Measurements from ENCODE around the gene PIGR. TPM values are rescaled to one million over a fixed set of nuclear protein-coding genes. Genes with fewer than 3 reads are reported as not detected.

PIGR gene
- total RNA-seq, 1 experiment from 2014 or later = not detected

- ChIA-PET CTCF (interaction anchor here (0.6 kb wide), 1 partner anchor 24 kb away, joined by 3 read pairs; no protein-coding TSS in a partner anchor), POLR2A (ENCODE audit: unreplicated experiment) (no interaction called here)
- Histone ChIP-seq H3K9me2 (replicated peaks; ENCODE audit: low read length) (no peaks in the 10 kb centered on the region), H2AFZ (ENCODE audit: low read length) (no peak overlapping the region), H3K4me2 (ENCODE audit: low read length) (no peak overlapping the region), H3K79me2 (ENCODE audit: low read length) (no peaks in the 10 kb centered on the region), H3K4me1 (ENCODE audit: insufficient read depth, low read length) (no peaks in the 10 kb centered on the region), H3K9me3 (ENCODE audit: low read length) (no peaks in the 10 kb centered on the region), H3F3A (ENCODE audit: low read length, unreplicated experiment) (no peaks in the 10 kb centered on the region), H3K4me3 (ENCODE audit: low read length) (no peak overlapping the region), H3K27ac (ENCODE audit: low read length) (no peak overlapping the region), H4K20me1 (ENCODE audit: low read length) (no peaks in the 10 kb centered on the region), H3K27me3 (ENCODE audit: low read length) (no peaks in the 10 kb centered on the region), H3K36me3 (ENCODE audit: low read depth, low read length) (no peaks in the 10 kb centered on the region), H3K9ac (ENCODE audit: low read length) (no peak overlapping the region)
- TF ChIP-seq EZH2 (IDR thresholded peaks at IDR 0.05; ENCODE audit: low read length, unreplicated experiment) (no peak), EZH2phosphoT487 (IDR thresholded peaks at IDR 0.05; ENCODE audit: borderline replicate concordance, low read length) (no peak), CTCF (conservative IDR thresholded peaks at IDR 0.05; ENCODE audit: low read depth, low read length) (no peak)
- DNase-seq (no peak), ATAC-seq (no peak)
- BruUV-seq (replicated peaks) = no TSS peak
- intact Hi-C loops (cut with micrococcal nuclease) = no loop called here
Observed at GRCh38 chr1:206958144-206958543, 11.9 kb upstream of the PIGR start.

DNA sequence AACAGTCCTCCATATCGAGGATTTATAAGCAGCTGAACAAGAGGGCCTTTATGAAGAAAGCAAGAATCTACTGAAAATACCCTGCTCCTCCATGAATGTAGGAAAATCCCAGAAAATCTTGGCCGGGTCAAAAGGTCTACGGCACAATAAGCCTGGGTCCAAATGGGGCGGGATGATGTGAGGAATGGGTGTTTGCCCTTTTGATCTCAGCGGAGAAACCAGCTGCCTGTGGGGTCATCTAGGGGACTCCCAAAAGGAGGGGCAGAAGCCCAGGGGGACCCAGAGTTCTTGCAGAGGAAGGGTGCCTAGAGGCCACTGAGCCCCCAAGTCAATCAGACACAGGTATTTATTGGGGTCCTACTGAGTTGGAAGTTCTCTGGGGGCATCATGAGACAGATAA, 11.4 kb upstream of the PIGR start:
- ChIA-PET CTCF (interaction anchor here (0.6 kb wide), 1 partner anchor 25 kb away, joined by 3 read pairs; no protein-coding TSS in a partner anchor), POLR2A (ENCODE audit: unreplicated experiment) (no interaction called here)
- H3K27me3 ChIP-seq (ENCODE audit: low read length) = no peaks in the 10 kb centered on the region
- no peaks in the 10 kb centered on the region for H3K36me3 ChIP-seq (ENCODE audit: low read depth, low read length)
- DNase-seq (no peak), ATAC-seq (no peak)
- no peaks in the 10 kb centered on the region for H3K4me1 ChIP-seq (ENCODE audit: insufficient read depth, low read length)
- H3K27ac ChIP-seq (ENCODE audit: low read length) = no peak overlapping the region
- BruUV-seq (replicated peaks) = no TSS peak
- no peaks in the 10 kb centered on the region for H3K9me2 ChIP-seq (replicated peaks; ENCODE audit: low read length)
- H3K4me2 ChIP-seq (ENCODE audit: low read length) = no peak overlapping the region
- no peak overlapping the region for H3K9ac ChIP-seq (ENCODE audit: low read length)
- H3F3A ChIP-seq (ENCODE audit: low read length, unreplicated experiment) = no peaks in the 10 kb centered on the region
- no peaks in the 10 kb centered on the region for H3K79me2 ChIP-seq (ENCODE audit: low read length)
- no peaks in the 10 kb centered on the region for H3K9me3 ChIP-seq (ENCODE audit: low read length)
- no peak overlapping the region for H2AFZ ChIP-seq (ENCODE audit: low read length)
- TF ChIP-seq EZH2phosphoT487 (IDR thresholded peaks at IDR 0.05; ENCODE audit: borderline replicate concordance, low read length) (no peak), EZH2 (IDR thresholded peaks at IDR 0.05; ENCODE audit: low read length, unreplicated experiment) (no peak), CTCF (conservative IDR thresholded peaks at IDR 0.05; ENCODE audit: low read depth, low read length) (no peak)
- intact Hi-C loops (cut with micrococcal nuclease) = no loop called here
- H4K20me1 ChIP-seq (ENCODE audit: low read length) = no peaks in the 10 kb centered on the region
- no peak overlapping the region for H3K4me3 ChIP-seq (ENCODE audit: low read length)

GRCh38 chr1:206955476-206956451, 9.5 kb upstream of the PIGR start:
- H3K9me3 ChIP-seq (ENCODE audit: low read length) = no peaks in the 10 kb centered on the region
- no peak overlapping the region for H2AFZ ChIP-seq (ENCODE audit: low read length)
- CTCF ChIA-PET = no interaction called here
- H3K9ac ChIP-seq (ENCODE audit: low read length) = no peak overlapping the region
- no peaks in the 10 kb centered on the region for H3F3A ChIP-seq (ENCODE audit: low read length, unreplicated experiment)
- H3K4me2 ChIP-seq (ENCODE audit: low read length) = no peak overlapping the region
- H3K4me1 ChIP-seq (ENCODE audit: insufficient read depth, low read length) = no peaks in the 10 kb centered on the region
- no peaks in the 10 kb centered on the region for H3K36me3 ChIP-seq (ENCODE audit: low read depth, low read length)
- H3K27ac ChIP-seq (ENCODE audit: low read length) = no peak overlapping the region
- ATAC-seq (no peak), DNase-seq (no peak)
- BruUV-seq (replicated peaks) = no TSS peak
- no peaks in the 10 kb centered on the region for H3K79me2 ChIP-seq (ENCODE audit: low read length)
- no peaks in the 10 kb centered on the region for H4K20me1 ChIP-seq (ENCODE audit: low read length)
- POLR2A ChIA-PET (ENCODE audit: unreplicated experiment) = no interaction called here
- no peaks in the 10 kb centered on the region for H3K27me3 ChIP-seq (ENCODE audit: low read length)
- TF ChIP-seq CTCF (conservative IDR thresholded peaks at IDR 0.05; ENCODE audit: low read depth, low read length) = no peak
- TF ChIP-seq EZH2 (IDR thresholded peaks at IDR 0.05; ENCODE audit: low read length, unreplicated experiment) = no peak
- no peak for TF ChIP-seq EZH2phosphoT487 (IDR thresholded peaks at IDR 0.05; ENCODE audit: borderline replicate concordance, low read length)
- H3K4me3 ChIP-seq (ENCODE audit: low read length) = no peak overlapping the region
- intact Hi-C loops (cut with micrococcal nuclease) = no loop called here
- H3K9me2 ChIP-seq (replicated peaks; ENCODE audit: low read length) = no peaks in the 10 kb centered on the region

Data from PC-3 (cell line).